Anterior cingulate cortex (tissue), 58 donors: Measurements from ENCODE around the gene CRELD1.

ENCODE experiments used
- DNase-seq, 58 donors: peaks; one replicate each; lab custom pipeline; 2025; lab: John Stamatoyannopoulos, UW

Gene CRELD1

GRCh38 chr3:9951962-9952805 lies 18.6 kb downstream of the CRELD1 start, which contains the start of gene PRRT3:
Gene PRRT3 (minus strand): TSS chr3:9952408. CDS start chr3:9950115, 2,293 bp downstream.
- DNase-seq, result peak in 24 of 58 donors; percentile 16 to 78 (median 40)

- no peak for DNase-seq
These were observed 21.5 kb downstream of the CRELD1 start for GRCh38 chr3:9955067-9955502.

GRCh38 chr3:9955611-9956352 lies 22.1 kb downstream of the CRELD1 start:
- DNase-seq, result no peak

GRCh38 chr3:9957214-9957613 lies 23.6 kb downstream of the CRELD1 start:
- DNase-seq, result peak in 1 of 58 donors; percentile 12

- DNase-seq, result no peak
These were observed 31.7 kb downstream of the CRELD1 start for GRCh38 chr3:9965200-9965875.

GRCh38 chr3:9966841-9967240 lies 33.2 kb downstream of the CRELD1 start:
- no peak for DNase-seq

GRCh38 chr3:9969632-9970019 lies 36.0 kb downstream of the CRELD1 start:
- DNase-seq, result no peak

GRCh38 chr3:9970020-9970652 lies 36.5 kb downstream of the CRELD1 start:
- no peak for DNase-seq

- DNase-seq, result peak in 15 of 58 donors; percentile 3 to 46 (median 7)
These were observed 43.4 kb downstream of the CRELD1 start for GRCh38 chr3:9976721-9977709.

GRCh38 chr3:9978710-9979305 lies 45.2 kb downstream of the CRELD1 start:
- no peak for DNase-seq

- no peak for DNase-seq
These were observed 46.6 kb downstream of the CRELD1 start for GRCh38 chr3:9980251-9980650.

- DNase-seq, result no peak
These were observed 52.6 kb downstream of the CRELD1 start for GRCh38 chr3:9986230-9986725.

- no peak for DNase-seq
These were observed 60.6 kb downstream of the CRELD1 start for GRCh38 chr3:9994086-9994844.
